OCI-LY7 (cell line): ENCODE data around the gene BRD7.

Experiments
- CTCF ChIP-seq: fragments of 200-600 bp; sonication (generic); conservative IDR thresholded peaks from 2 replicates; pipeline ENCODE4 v1.5.1; 2014; ENCODE audit warnings: mild to moderate bottlenecking, antibody characterized with exemption, low read length, moderate library complexity, mixed read lengths
- EZH2phosphoT487 ChIP-seq: fragments of 200-600 bp; sonication (generic); IDR thresholded peaks from 2 replicates; pipeline ENCODE4 v1.6.1; 2018; ENCODE audit warnings: low read depth, borderline replicate concordance, mild to moderate bottlenecking, mixed run types, antibody characterized with exemption, low read length, moderate library complexity, mixed read lengths

DNA sequence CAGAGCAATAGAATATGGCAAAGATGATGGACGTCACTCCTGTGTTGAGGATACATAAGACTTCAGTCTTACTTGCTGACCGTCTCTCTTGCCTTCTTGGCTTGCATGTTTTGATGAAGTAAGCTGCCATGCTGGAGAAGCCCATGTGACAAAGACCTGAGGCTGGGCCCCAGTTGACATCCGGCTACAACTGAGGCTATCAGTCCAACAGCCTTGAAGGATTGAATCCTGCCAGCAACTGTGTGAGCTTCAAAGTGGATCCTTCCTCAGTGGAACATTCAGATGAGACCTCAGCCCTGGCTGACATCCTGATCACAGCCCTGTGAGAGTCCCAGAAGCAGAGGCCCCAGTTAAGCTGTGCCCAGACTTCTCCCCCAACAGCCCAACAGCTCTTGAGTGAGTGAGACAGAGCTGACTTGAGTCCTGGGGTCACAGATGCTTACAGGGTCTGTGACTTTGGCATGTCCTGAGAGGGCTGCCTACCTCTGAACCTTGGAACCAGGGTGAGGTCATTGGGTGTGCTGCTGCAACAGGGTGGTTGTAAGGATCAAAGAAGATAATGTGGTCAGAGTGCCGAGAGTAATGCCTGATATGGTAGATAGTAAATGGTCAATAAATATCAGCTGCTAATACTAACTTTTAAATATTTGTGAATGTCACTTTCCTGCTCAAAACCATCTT, 2.4 kb upstream of the BRD7 start:
- TF ChIP-seq CTCF = no peak
- TF ChIP-seq EZH2phosphoT487 = no peak
